Measurements from ENCODE around the gene MRPL37. TPM values are rescaled to one million over a fixed set of nuclear protein-coding genes. Genes with fewer than 3 reads are reported as not detected.
A peak's percentile ranks its signal among the peaks of the same experiment; 100 is the strongest.

The MRPL37 gene
- total and polyA plus RNA-seq, 2 of the 8 experiments (the other 6 are each of a cell fraction or from before 2014, with no cell fraction given): 45.5 to 126 TPM

DNA sequence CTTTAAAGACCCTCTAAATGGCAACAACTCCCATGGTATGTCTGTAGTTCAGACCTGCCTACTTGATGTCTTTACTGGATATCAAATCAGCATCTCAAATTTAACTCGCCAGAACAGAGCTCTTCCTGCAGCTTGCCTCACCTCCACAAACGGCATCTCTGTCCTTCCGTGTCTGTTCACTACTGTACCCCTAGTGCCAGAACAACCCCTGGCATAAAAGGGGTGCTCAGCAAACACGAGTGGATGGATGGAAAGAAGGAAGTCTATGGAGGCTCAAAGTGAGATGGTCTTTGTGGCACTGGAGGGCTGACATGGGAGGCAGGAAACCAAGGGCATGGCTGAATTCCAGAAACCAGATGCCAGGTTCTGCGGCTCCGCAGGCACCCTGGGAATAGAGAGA lies 22.7 kb downstream of the MRPL37 start:
- no peaks in the 10 kb centered on the region for H3K9me3 ChIP-seq (ENCODE audit: insufficient read depth in 2 of 2, low read depth in 1 of 2, low read length in 1 of 2)
- no peak overlapping the region for H3K4ac ChIP-seq (replicated peaks; ENCODE audit: insufficient read length, low read depth, low read length)
- no peak overlapping the region for H2BK15ac ChIP-seq (ENCODE audit: low read length)
- peaks cover 3% of the 10 kb centered on the region; the same call in 1 of the 2 replicates for H3K79me1 ChIP-seq (ENCODE audit: low read depth, low read length)
- no peak overlapping the region for H3K4me2 ChIP-seq (ENCODE audit: insufficient read depth in 1 of 2, low read depth in 2 of 2, low read length in 2 of 2)
- no peaks in the 10 kb centered on the region for H3K79me2 ChIP-seq (ENCODE audit: control insufficient read depth in 1 of 2, insufficient read depth in 2 of 2, low read length in 2 of 2)
- no peak overlapping the region for H2BK20ac ChIP-seq (ENCODE audit: low read length)
- H3K36me3 ChIP-seq (ENCODE audit: control insufficient read depth in 2 of 4, insufficient read depth in 4 of 4, low read length in 3 of 4): peaks cover 4 to 17% (median 6%) of the 10 kb centered on the region in 4 experiments; a peak in 5 of 8 replicates
- DNase-seq (ENCODE audit: low read depth in 1 of 2, low spot score in 2 of 2) (no peak), FAIRE-seq (no peak)
- TF ChIP-seq CHD2 (IDR thresholded peaks at IDR 0.05; ENCODE audit: low read length) (no peak), POLR2A (IDR thresholded peaks at IDR 0.05; ENCODE audit: control extremely low read depth in 1 of 2, low read depth in 2 of 2, low read length in 2 of 2) (peak in 1 of 2 experiments; percentile 4; a peak in 2 of 3 replicates)
- no peak overlapping the region for H2BK120ac ChIP-seq (replicated peaks; ENCODE audit: low read depth, low read length)
- H3K23ac ChIP-seq (ENCODE audit: insufficient read length): no peak overlapping the region
- no peak overlapping the region for H3K9ac ChIP-seq (replicated peaks in 1 of 4; ENCODE audit: extremely low read depth in 1 of 4, low read depth in 3 of 4, low read length in 3 of 4)
- H3K56ac ChIP-seq (replicated peaks; ENCODE audit: insufficient read length, low read depth, low read length): no peak overlapping the region
- ChIA-PET POLR2A (ENCODE audit: partially characterized antibody) (interaction anchor here (0.8 to 7.1 kb wide), 8 partner anchors 7 to 183 kb away, joined by 3 to 50 read pairs (median 3); partner anchors contain the start of genes CYB5RL, MRPL37 and SSBP3), CTCF (ENCODE audit: partially characterized antibody) (interaction anchor here (0.6 to 1.6 kb wide), 6 partner anchors 16 to 266 kb away, joined by 3 to 5 read pairs (median 4); no protein-coding TSS in a partner anchor)
- peaks cover 0 to 5% (median 2%) of the 10 kb centered on the region in 4 experiments; a peak in 4 of 7 replicates for H3K4me1 ChIP-seq (replicated peaks in 1 of 4; ENCODE audit: control insufficient read depth in 3 of 4, insufficient read depth in 4 of 4, low read length in 3 of 4)
- no peak overlapping the region for H3K27ac ChIP-seq (ENCODE audit: low read depth, low read length)
- H2AK5ac ChIP-seq (ENCODE audit: low read depth, low read length): no peak overlapping the region
- no peak overlapping the region for H2BK5ac ChIP-seq (ENCODE audit: low read depth, low read length)
- H3K27me3 ChIP-seq (replicated peaks in 1 of 4; ENCODE audit: control insufficient read depth in 3 of 4, extremely low read depth in 1 of 4, insufficient read depth in 3 of 4, low read length in 3 of 4): no peaks in the 10 kb centered on the region
- H4K8ac ChIP-seq (ENCODE audit: extremely low read depth, insufficient read depth, low read length): no peak overlapping the region
- H4K5ac ChIP-seq (ENCODE audit: insufficient read length, low read depth, low read length): no peak overlapping the region
- H3K18ac ChIP-seq (ENCODE audit: extremely low read depth, low read length): no peak overlapping the region
- peaks cover 3 to 12% of the 10 kb centered on the region in 2 experiments for H4K20me1 ChIP-seq (replicated peaks in 1 of 2; ENCODE audit: control insufficient read depth in 1 of 2, insufficient read depth in 2 of 2, low read length in 2 of 2)
- H3K23me2 ChIP-seq (ENCODE audit: low read depth, low read length): no peaks in the 10 kb centered on the region
- H2BK12ac ChIP-seq (ENCODE audit: low read depth, low read length): no peak overlapping the region
- H3K4me3 ChIP-seq (ENCODE audit: extremely low read depth in 1 of 4, insufficient read depth in 2 of 4, low read depth in 3 of 4, low read length in 4 of 4): no peak overlapping the region
- H4K91ac ChIP-seq (replicated peaks; ENCODE audit: insufficient read length, low read length): no peak overlapping the region
- WGBS, 2 experiments (ENCODE audit: extremely low coverage in 1 of 2, insufficient coverage in 1 of 2, insufficient read length in 1 of 2, insufficient replicate concordance in 2 of 2, low coverage in 1 of 2, low lambda C conversion rate in 2 of 2, missing lambda C conversion rate in 1 of 2): 90% methylated on average over 6 of the region's 6 CpGs; no CpG with 5 or more reads in 1 of the 2 experiments
- H3K14ac ChIP-seq (ENCODE audit: insufficient read length): no peak overlapping the region
- H2AFZ ChIP-seq (ENCODE audit: low read length): no peak overlapping the region

Measured in H1 (cell line).